Cardiac fibroblast (primary cell): Measurements from ENCODE around the gene ZMPSTE24.
"Not testable (repeated sequence)": the region's sequence is repeated elsewhere in the genome, so short reads cannot be mapped to it uniquely, and the experiment has no call there.

Source experiments
- DNase-seq, 2 donors: peaks; one replicate each; pipeline versions ENCODE4 v3.0.0 to v3.0.0-alpha.2; 2010; ENCODE audit warnings: low read depth in 2 of 2
- H3K4me3 ChIP-seq, 2 donors: replicated peaks in 1 of 2; 1 replicate in 1 of 2; 2 replicates in 1 of 2; pipeline ENCODE4 v1.5.1; 2011; ENCODE audit warnings: low read depth in 2 of 2, low read length in 2 of 2, mild to moderate bottlenecking in 2 of 2, moderate library complexity in 1 of 2
- CTCF ChIP-seq: IDR thresholded peaks from one replicate; pipeline ENCODE4 v1.5.1; 2011; ENCODE audit warnings: low read depth, mild to moderate bottlenecking, low read length, inconsistent platforms

ZMPSTE24 gene

DNA sequence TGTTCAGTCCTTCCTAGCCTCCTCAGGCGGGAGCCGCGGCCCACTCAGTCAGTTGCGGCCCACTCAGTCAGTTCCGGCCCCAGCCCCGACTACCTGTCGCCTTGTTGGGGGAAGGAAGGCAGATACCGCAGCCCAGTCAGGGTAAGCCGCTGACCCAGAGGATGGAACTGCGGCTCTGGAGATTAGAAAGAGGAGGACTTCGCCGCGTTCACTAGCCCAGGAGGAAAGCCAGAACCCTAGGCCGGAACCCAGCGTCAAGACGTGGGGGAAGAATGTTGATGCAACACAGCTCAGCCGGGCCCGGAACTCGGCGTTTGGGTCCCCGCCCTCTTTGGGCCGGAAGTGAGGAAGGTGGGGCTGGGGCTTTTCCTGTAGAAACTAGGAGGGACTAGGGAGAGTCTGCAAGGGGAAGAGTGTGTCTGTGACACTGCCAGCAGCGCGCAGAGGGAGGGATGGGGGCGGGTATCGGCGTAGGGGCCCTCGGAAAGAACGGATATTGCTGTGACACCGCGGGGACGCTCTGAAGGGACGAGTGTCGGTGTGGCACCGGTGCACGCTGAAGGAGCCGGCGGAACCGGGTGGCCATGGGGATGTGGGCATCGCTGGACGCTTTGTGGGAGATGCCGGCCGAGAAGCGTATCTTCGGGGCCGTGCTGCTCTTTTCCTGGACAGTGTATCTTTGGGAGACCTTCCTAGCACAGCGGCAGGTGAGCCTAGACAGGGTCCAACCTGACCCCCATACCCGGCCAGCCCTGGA, at the start of gene ZMPSTE24:
TSS of gene ZMPSTE24 (plus strand) at position 549 of the 757 bp plus-strand sequence. CDS start at position 585, 36 bp downstream.
- TF ChIP-seq CTCF: no peak
- H3K4me3 ChIP-seq: peak within 1 kb of the TSS; percentile 92 to 99
- peak; percentile 99 for DNase-seq

GRCh38 chr1:40210511-40211204, 47.4 kb upstream of the ZMPSTE24 start:
- no peak for DNase-seq
- no peak for TF ChIP-seq CTCF

GRCh38 chr1:40218333-40218732, 39.7 kb upstream of the ZMPSTE24 start:
- no peak for TF ChIP-seq CTCF
- no peak for DNase-seq
- no peak overlapping the region for H3K4me3 ChIP-seq

More at GRCh38 chr1:40210511-40211204, 47.4 kb upstream of the ZMPSTE24 start:
- H3K4me3 ChIP-seq: no peak overlapping the region

DNA sequence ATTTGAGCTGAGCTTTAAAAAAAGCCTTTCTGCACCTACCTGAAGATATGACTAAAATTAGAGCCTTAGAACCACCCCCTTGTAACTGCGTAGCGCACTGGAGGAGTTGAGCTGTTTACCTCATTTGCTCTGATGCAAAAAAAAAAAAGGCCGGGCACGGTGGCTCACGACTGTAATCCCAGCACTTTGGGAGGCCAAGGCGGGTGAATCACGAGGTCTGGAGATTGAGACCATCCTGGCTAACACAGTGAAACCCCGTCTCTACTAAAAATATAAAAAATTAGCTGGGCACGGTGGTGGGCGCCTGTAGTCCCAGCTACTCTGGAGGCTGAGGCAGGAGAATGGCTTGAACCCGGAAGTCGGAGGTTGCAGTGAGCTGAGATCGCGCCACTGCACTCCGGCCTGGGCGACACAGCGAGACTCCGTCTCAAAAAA, 36.5 kb upstream of the ZMPSTE24 start:
- not testable (repeated sequence) for H3K4me3 ChIP-seq, DNase-seq

GRCh38 chr1:40221977-40222772, 35.9 kb upstream of the ZMPSTE24 start:
- H3K4me3 ChIP-seq: no peak overlapping the region
- no peak for TF ChIP-seq CTCF
- DNase-seq: no peak

DNA sequence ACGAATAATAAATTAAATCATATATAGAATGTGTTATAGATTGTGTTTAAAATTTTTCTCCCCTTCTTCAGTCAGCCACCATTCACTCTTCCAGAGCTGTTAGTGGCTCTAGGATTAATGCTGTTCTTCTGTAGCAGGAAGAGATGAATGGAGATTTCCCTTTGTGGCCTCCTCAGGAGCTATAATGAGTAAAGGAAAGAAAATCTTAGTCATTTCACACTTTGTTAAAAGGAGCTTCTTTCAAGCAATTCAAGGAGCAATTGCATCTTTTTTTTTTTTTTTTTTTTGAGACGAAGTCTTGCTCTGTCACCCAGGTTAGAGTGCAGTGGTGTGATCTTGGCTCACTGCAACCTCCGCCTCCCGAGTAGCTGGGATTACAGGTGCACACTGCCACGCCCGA, 34.0 kb upstream of the ZMPSTE24 start:
- no peak overlapping the region for H3K4me3 ChIP-seq
- no peak for DNase-seq
- TF ChIP-seq CTCF: no peak

- no peak for DNase-seq
- TF ChIP-seq CTCF: no peak
- no peak overlapping the region for H3K4me3 ChIP-seq
These were observed 31.8 kb upstream of the ZMPSTE24 start for GRCh38 chr1:40226192-40226591.
